Measurements from ENCODE around the gene GUK1. TPM values are rescaled to one million over a fixed set of nuclear protein-coding genes. Genes with fewer than 3 reads are reported as not detected.

Gene GUK1
- total RNA-seq, 1 donor from 2014 or later = 299 TPM

DNA sequence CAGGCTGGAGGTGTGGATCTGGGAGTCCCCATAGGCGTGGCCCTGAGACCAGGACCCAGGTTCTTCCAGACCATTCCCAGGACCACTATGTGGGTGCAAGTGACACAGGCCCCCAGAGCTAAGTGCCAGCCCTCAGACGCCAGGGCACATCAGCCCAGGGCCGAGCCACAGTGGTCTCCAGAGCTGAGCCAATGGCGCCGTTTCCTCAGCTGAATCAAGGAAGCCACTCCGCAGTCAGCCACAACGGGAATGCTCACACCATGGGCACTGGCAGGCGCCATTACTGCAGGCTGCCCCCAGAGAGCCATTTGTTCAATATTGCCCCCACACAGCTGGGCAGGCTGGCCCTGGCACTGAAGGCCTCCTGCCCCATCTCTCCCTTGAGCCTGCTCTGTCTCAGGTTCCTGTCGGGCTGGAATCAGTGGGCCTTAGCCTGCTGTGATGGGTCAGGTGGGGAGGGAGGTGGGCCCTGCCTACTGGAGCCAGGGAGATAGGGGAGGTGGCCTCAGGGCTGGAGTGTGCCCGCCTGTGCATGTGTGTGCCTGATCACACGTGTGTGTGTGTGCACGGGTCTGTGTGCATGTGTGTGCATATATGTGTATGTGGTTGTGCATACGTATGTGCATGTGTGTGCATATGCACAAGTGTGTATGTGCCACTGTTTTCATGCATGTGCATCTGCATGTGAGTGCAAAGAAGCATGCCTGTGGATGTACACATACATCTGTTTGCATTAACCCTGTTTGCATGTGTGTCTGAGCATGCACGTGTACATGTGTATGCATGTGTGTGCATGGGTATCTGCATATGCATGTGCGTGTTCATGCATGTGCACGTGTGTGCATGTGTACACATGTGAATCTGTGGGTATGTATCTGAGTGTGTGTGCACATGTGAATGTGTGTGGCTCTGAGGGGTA is 15.8 kb downstream of the GUK1 start:
- TF ChIP-seq, protein P1, sequence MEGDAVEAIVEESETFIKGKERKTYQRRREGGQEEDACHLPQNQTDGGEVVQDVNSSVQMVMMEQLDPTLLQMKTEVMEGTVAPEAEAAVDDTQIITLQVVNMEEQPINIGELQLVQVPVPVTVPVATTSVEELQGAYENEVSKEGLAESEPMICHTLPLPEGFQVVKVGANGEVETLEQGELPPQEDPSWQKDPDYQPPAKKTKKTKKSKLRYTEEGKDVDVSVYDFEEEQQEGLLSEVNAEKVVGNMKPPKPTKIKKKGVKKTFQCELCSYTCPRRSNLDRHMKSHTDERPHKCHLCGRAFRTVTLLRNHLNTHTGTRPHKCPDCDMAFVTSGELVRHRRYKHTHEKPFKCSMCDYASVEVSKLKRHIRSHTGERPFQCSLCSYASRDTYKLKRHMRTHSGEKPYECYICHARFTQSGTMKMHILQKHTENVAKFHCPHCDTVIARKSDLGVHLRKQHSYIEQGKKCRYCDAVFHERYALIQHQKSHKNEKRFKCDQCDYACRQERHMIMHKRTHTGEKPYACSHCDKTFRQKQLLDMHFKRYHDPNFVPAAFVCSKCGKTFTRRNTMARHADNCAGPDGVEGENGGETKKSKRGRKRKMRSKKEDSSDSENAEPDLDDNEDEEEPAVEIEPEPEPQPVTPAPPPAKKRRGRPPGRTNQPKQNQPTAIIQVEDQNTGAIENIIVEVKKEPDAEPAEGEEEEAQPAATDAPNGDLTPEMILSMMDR (IDR thresholded peaks at IDR 0.05) = no peak
- TF ChIP-seq POLR2AphosphoS5 (IDR thresholded peaks at IDR 0.05; ENCODE audit: insufficient read depth in 1 of 2, low read depth in 1 of 2) = no peak
- no peak for TF ChIP-seq POLR2A (IDR thresholded peaks at IDR 0.05)
- no peaks in the 10 kb centered on the region for H3K36me3 ChIP-seq
- H3K9me3 ChIP-seq = no peaks in the 10 kb centered on the region
- no peak overlapping the region for H3K27ac ChIP-seq
- intact Hi-C loops (cut with DNase I) = no loop called here
- H3K27me3 ChIP-seq = no peaks in the 10 kb centered on the region
- H3K4me3 ChIP-seq = no peak overlapping the region
- peaks cover 30% of the 10 kb centered on the region for H3K4me1 ChIP-seq
- DNase-seq (ENCODE audit: extremely low spot score in 2 of 2) = no peak

DNA sequence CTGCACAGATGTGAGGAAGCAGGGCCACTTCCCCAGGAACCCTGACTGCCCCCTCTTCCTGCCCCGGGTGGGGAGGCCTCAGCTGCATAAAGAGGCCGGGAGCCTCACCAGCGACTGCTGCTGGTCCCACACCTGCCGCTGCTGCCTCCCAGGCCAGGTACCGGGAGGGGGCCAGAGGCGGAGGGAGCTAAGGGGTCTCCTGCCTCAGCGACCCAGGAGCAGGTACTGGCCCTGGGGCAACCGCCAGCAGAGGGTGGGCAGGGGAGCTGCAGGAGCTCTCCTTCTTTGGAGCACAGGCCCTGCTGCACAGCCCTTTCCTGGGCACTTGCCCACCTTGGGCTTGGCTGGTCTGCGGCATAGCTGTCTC is 16.4 kb downstream of the GUK1 start:
- Histone ChIP-seq H3K4me1 (peaks cover 29% of the 10 kb centered on the region), H3K9me3 (no peaks in the 10 kb centered on the region), H3K4me3 (no peak overlapping the region), H3K27ac (no peak overlapping the region), H3K27me3 (no peaks in the 10 kb centered on the region), H3K36me3 (no peaks in the 10 kb centered on the region)
- intact Hi-C loops (cut with DNase I) = no loop called here
- DNase-seq (ENCODE audit: extremely low spot score in 2 of 2) = no peak
- TF ChIP-seq, protein P1 (IDR thresholded peaks at IDR 0.05) = no peak
- TF ChIP-seq POLR2AphosphoS5 (IDR thresholded peaks at IDR 0.05; ENCODE audit: insufficient read depth in 1 of 2, low read depth in 1 of 2) = no peak
- TF ChIP-seq POLR2A (IDR thresholded peaks at IDR 0.05) = no peak

DNA sequence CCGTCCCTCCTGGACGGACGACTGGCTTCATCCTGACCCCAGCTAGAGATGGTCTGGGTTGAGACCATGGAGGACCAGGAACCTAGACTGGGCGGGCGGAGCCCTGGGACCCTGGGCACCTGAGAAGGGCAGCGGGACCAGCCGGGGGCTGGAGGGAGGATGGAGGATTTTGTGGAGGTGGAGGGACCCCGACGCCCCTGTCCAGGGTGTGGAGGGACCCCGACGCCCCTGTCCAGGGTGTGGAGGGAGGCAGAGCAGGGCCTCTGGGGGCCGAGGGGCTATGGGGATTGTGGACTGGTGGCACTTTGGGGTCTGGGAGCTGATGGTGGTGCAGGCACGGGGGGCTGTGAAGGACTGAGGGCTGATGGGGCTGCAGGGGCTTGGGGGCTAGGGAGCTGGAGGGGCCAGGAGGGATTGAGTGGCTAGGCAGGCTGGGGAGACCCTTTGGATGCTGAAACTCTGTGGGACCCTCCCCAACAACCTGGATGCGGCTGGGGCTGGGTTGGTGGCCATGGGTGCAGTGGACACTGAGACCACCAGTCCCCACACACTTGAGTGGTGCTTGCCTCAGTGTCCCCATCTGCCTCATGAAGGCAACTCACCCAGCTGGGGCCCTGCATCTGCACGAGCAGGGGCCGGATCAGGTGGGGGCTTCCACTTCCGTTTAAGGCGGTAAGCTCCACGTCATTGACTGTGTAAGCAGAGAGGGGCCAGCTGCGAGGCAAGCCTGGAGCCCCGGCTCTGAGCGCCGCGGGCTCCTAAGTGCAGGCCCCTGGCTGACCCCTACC is 17.1 kb downstream of the GUK1 start:
- Histone ChIP-seq H3K4me1 (peaks cover 30% of the 10 kb centered on the region), H3K36me3 (no peaks in the 10 kb centered on the region), H3K27me3 (no peaks in the 10 kb centered on the region), H3K4me3 (no peak overlapping the region), H3K27ac (no peak overlapping the region), H3K9me3 (no peaks in the 10 kb centered on the region)
- intact Hi-C loops (cut with DNase I) = no loop called here
- no peak for TF ChIP-seq POLR2AphosphoS5 (IDR thresholded peaks at IDR 0.05; ENCODE audit: insufficient read depth in 1 of 2, low read depth in 1 of 2)
- TF ChIP-seq, protein P1 (IDR thresholded peaks at IDR 0.05) = no peak
- TF ChIP-seq POLR2A (IDR thresholded peaks at IDR 0.05) = no peak
- no peak for DNase-seq (ENCODE audit: extremely low spot score in 2 of 2)

DNA sequence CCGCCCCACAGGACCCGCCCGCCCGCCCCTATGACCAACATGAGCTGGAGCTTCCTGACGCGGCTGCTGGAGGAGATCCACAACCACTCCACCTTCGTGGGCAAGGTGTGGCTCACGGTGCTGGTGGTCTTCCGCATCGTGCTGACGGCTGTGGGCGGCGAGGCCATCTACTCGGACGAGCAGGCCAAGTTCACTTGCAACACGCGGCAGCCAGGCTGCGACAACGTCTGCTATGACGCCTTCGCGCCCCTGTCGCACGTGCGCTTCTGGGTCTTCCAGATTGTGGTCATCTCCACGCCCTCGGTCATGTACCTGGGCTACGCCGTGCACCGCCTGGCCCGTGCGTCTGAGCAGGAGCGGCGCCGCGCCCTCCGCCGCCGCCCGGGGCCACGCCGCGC is 17.6 kb downstream of the GUK1 start:
- no peak for DNase-seq (ENCODE audit: extremely low spot score in 2 of 2)
- Histone ChIP-seq H3K4me3 (no peak overlapping the region), H3K27me3 (no peaks in the 10 kb centered on the region), H3K4me1 (peaks cover 36% of the 10 kb centered on the region), H3K9me3 (no peaks in the 10 kb centered on the region), H3K27ac (no peak overlapping the region), H3K36me3 (no peaks in the 10 kb centered on the region)
- TF ChIP-seq POLR2AphosphoS5 (IDR thresholded peaks at IDR 0.05; ENCODE audit: insufficient read depth in 1 of 2, low read depth in 1 of 2) = no peak
- no peak for TF ChIP-seq POLR2A (IDR thresholded peaks at IDR 0.05)
- TF ChIP-seq, protein P1 (IDR thresholded peaks at IDR 0.05) = no peak
- intact Hi-C loops (cut with DNase I) = no loop called here

All from vagina (tissue), 2 donors.